Raji (cell line): ENCODE measurements around the gene VTI1B.
"Not testable (repeated sequence)": the region's sequence is repeated elsewhere in the genome, so short reads cannot be mapped to it uniquely, and the experiment has no call there.

Source experiments
- POLR2A ChIP-seq: IDR thresholded peaks from 2 replicates; pipeline ENCODE4 v1.6.1; 2011; ENCODE audit warnings: low read depth, low read length, control low read depth; ENCODE audit not compliant: insufficient read depth

VTI1B gene

GRCh38 chr14:67674480-67675218, at the start of gene VTI1B:
TSS of gene VTI1B (minus strand) at chr14:67674632. CDS start at chr14:67674489, 143 bp downstream.
- TF ChIP-seq POLR2A = peak; percentile 60

DNA sequence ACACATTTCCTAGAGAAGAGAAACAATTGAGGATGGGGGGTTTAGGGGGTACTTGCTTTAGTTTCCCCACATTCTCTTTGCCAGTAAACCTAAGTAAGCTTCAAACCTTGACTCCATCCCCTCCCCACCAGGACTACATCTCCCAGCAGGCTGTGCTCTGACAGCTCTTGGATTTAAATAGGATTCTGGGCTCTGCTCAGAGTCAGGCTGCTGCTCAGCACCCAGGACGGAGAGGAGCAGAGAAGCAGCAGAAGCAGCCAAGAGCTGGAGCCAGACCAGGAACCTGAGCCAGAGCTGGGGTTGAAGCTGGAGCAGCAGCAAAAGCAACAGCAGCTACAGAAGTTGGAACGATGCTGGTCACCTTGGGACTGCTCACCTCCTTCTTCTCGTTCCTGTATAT, 47.9 kb upstream of the VTI1B start:
- no peak for TF ChIP-seq POLR2A

GRCh38 chr14:67721875-67722274, 47.4 kb upstream of the VTI1B start:
- no peak for TF ChIP-seq POLR2A

- TF ChIP-seq POLR2A = no peak
These were observed 45.4 kb upstream of the VTI1B start for GRCh38 chr14:67719866-67720265.

- TF ChIP-seq POLR2A = no peak
These were observed 43.8 kb upstream of the VTI1B start for GRCh38 chr14:67718265-67718664.

- no peak for TF ChIP-seq POLR2A
These were observed 42.6 kb upstream of the VTI1B start for GRCh38 chr14:67717048-67717447.

DNA sequence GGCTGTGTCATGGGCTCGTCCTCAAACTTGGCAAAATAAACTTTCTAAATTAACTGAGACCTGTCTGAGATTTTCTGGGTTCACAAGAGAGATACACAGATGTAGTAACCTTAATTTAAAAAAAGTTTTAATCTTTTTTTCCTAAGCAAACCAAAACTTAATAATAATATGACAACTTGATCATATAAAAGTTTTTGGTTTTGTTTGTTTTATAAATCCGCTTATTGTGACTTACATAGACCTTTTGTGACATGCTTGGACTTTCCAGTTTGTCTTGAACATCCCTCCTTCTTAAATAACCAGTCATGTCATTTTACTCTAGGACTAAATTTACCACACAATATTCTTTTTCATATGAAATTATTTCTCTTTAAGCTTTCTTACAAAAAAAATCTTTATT, 35.8 kb upstream of the VTI1B start:
- no peak for TF ChIP-seq POLR2A

GRCh38 chr14:67705211-67705610, 30.8 kb upstream of the VTI1B start:
- no peak for TF ChIP-seq POLR2A

DNA sequence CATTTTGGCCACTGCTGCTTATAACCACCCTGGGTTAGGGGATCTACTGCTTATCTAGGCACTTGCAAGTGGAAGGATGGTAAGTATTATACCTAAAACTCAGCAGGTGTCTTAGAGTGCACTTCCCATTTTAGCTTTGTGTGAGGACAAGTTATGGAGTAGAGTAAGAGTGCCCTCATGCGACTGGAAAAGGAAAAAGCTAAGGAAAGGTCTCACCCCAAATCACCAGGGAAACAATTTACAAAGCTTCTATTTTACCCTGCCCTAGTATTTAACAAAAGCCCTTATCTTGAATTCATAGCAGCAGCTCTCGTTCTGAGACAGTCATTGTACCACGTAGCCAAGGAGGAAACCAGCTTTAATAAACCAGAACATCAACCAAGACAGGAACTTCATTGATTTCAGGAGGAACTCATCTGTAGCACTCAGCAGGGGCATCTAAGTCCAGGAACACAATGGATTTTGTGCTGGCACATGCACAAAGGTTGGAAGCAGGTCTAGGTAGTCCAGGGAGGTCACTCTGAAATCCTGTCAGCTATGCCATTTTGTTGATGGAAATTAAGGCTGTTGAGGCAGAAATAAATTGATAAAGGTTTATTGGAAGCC, 30.2 kb upstream of the VTI1B start:
- no peak for TF ChIP-seq POLR2A

- TF ChIP-seq POLR2A = no peak
These were observed 29.6 kb upstream of the VTI1B start for GRCh38 chr14:67703997-67704396.

DNA sequence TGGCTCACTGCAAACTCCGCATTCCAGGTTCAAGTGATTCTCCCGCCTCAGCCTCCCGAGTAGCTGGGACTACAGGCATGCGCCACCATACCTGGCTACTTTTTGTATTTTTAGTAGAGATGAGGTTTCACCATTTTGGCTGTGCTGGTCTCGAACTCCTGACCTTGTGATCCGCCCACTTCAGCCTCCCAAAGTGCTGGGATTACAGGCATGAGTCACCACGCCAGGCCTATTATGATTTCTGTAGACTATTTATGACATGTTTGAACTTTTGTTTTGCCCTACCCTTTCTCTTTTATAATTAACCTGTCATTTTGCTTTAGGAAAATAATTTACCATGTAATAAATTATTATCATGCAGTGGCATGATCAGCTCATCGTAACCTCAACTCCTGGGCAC, 27.1 kb upstream of the VTI1B start, which contains the start of gene RDH12:
RDH12 (plus strand) TSS at position 395 of the 400 bp plus-strand sequence. CDS start 20,757 bp downstream, outside the sequence.
- TF ChIP-seq POLR2A = not testable (repeated sequence)

- TF ChIP-seq POLR2A = no peak
These were observed 23.7 kb upstream of the VTI1B start for GRCh38 chr14:67698179-67698578.

DNA sequence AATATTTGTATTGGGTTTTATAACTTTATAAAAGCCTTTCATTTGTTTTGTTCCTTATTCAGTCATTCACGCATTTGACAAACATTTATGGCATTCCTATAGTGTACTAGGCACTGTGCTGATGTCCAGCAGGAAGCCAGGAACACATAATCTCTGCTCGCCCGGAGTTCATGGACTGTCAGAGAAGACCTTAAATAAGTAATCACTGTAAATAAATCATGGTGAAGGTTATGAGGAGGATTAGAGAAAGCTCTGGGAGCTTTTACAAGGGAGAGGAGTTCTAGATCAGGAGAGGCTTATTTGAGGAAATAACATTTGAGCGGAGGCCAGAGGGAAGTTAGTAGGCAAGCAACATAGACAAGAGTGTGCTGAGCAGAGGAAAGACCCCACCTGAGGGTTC, 22.6 kb upstream of the VTI1B start:
- TF ChIP-seq POLR2A = no peak

- peak; percentile 99 for TF ChIP-seq POLR2A
These were observed 21.0 kb upstream of the VTI1B start, which contains the start of gene RDH11 for GRCh38 chr14:67695394-67695949. TSS of gene RDH11 (minus strand) at chr14:67695764. CDS start at chr14:67695703, 61 bp downstream.

DNA sequence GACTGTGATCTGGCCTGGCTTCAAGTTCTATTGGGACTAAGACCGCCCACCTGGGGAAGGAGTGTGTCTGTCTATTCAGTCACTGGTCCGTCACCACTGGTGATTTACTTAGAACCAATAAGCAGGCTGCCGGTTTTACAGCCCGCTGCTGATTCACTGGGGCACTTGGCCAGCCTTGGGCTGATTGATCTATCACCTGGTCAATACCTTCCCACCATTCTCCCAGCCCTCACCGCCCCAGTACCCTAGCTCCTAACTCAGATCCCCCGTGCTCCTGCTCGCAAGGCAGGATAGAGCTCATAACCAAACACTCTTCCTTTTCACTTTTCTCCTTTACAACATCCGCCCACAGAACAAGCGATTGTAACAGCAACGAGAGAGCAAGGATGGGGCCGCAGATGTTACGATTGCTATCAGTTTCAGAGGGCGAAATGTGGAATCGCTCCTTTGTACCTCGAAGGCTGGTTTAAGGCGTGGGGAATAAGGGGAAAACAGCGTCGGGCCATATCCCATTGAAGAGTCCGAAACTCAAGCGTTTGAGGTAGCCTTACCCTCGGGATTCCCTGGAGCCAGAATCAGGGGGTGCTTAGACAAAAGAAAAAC, 20.5 kb upstream of the VTI1B start:
- peak; percentile 72 for TF ChIP-seq POLR2A

- TF ChIP-seq POLR2A = no peak
These were observed 15.6 kb upstream of the VTI1B start for GRCh38 chr14:67690011-67690410.
